ENCODE data around the gene EXOC6B.

- TF ChIP-seq PATZ1 (CRISPR knock-in tag; IDR thresholded peaks at IDR 0.05; ENCODE audit: borderline replicate concordance) (no peak), CSDC2 (CRISPR knock-in tag; IDR thresholded peaks at IDR 0.05) (no peak), ESRRG (CRISPR knock-in tag; IDR thresholded peaks at IDR 0.05) (no peak), ISL1 (CRISPR knock-in tag; IDR thresholded peaks at IDR 0.05) (no peak), CSRNP3 (CRISPR knock-in tag; IDR thresholded peaks at IDR 0.05) (no peak), TSHZ2 (CRISPR knock-in tag; IDR thresholded peaks at IDR 0.05) (no peak), ZNF70 (CRISPR knock-in tag; IDR thresholded peaks at IDR 0.05) (no peak), RARB (CRISPR knock-in tag; IDR thresholded peaks at IDR 0.05) (no peak), TCF4 (CRISPR knock-in tag; IDR thresholded peaks at IDR 0.05; ENCODE audit: borderline replicate concordance) (no peak), BACH2 (CRISPR knock-in tag; IDR thresholded peaks at IDR 0.05; ENCODE audit: borderline replicate concordance) (no peak)
These were observed 674.9 kb downstream of the EXOC6B start for GRCh38 chr2:72150861-72151356.

Data from SK-N-SH treated with all-trans-retinoic acid at 6 μM for 48 hours (cell line).